Body of pancreas (tissue), 4 donors: Measurements from ENCODE around the gene PPIB. TPM values are rescaled to one million over a fixed set of nuclear protein-coding genes. Genes with fewer than 3 reads are reported as not detected.

Source experiments
- ATAC-seq: fragments of 150-250 bp; one replicate; pipeline ENCODE4 v1.9.1; 2016
- DNase-seq, 4 donors: peaks; one replicate each; pipeline ENCODE4 v3.0.0-alpha.2; 2019
- H3K27ac ChIP-seq, 4 donors: fragments of 200-600 bp; sonication (generic); 1 replicate in 3 of 4; 2 replicates in 1 of 4; pipeline versions ENCODE4 v1.5.1 to v1.6.1; 2016 to 2019; ENCODE audit warnings: mild to moderate bottlenecking in 1 of 4, mixed read lengths in 1 of 4, moderate library complexity in 1 of 4
- H3K27me3 ChIP-seq, 2 donors: fragments of 200-600 bp; sonication (generic); one replicate each; pipeline ENCODE4 v1.6.0; 2016; ENCODE audit warnings: mild to moderate bottlenecking in 1 of 2
- H3K36me3 ChIP-seq, 2 donors: fragments of 200-600 bp; sonication (generic); replicated peaks in 1 of 2; 2 replicates each; pipeline ENCODE4 v1.5.1; 2016; ENCODE audit warnings: low read depth in 2 of 2; ENCODE audit not compliant: insufficient read depth in 1 of 2
- H3K4me1 ChIP-seq: fragments of 200-600 bp; sonication (generic); one replicate; pipeline ENCODE4 v1.6.0; 2016
- H3K4me3 ChIP-seq, 2 donors: fragments of 200-600 bp; sonication (generic); 1 replicate in 1 of 2; 2 replicates in 1 of 2; pipeline ENCODE4 v1.5.1; 2016 to 2019
- H3K9me3 ChIP-seq, 3 donors: fragments of 200-600 bp; sonication (generic); 1 replicate in 2 of 3; 2 replicates in 1 of 3; pipeline ENCODE4 v1.5.1; 2016
- POLR2A ChIP-seq, 3 donors: fragments of 450-650 bp; IDR thresholded peaks; one replicate each; pipeline ENCODE4 v1.6.1; 2016; ENCODE audit warnings: antibody characterized with exemption in 3 of 3, mild to moderate bottlenecking in 2 of 3
- WGBS, 2 donors: methylation state at CpG; one replicate each; pipeline ENCODE4 v1.1.5; 2017; 5-methylcytosine and 5-hydroxymethylcytosine counted together
- intact Hi-C: fragments of 100-400 bp; cut with DNase I; formaldehyde crosslinking; loops from one replicate; pipeline ENCODE4 v1.15.1; 2023
- total RNA-seq, 2 donors: library from RNA; depleted of rRNA; stranded (reverse); fragments of >200 nt; gene quantifications; one replicate each; pipeline ENCODE4 v1.1.0, GENCODE V29; 2016
- TF ChIP-seq, protein P1 (sequence below), 7 experiments: fragments of 450-650 bp in 4 of 7; fragments of 200-600 bp in 3 of 7; sonication (generic) in 3 of 7; IDR thresholded peaks; one replicate each; pipeline ENCODE4 v1.5.1; 2016 to 2019; ENCODE audit warnings: antibody characterized with exemption in 7 of 7

Gene PPIB
- total RNA-seq, 2 donors from 2014 or later, result 159 to 1,343 TPM

DNA sequence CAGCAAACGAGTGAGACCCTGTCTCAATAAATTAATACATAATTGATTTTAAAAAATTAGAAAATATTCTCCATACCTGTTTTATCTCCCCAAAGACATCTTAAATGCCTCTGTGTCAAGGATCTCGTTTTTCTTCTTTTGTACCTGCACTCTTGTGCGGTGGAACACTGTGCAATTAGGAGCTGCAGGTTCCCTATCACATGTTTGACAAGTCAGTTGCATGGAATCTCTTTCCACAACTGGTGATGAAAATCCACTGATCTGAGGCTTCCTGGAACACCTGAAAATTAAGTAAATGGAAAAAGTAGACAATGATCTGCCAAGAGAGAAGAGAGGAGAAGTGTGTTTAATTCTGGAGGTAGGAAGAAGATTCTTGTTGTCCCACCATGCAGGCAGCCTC is 14.2 kb downstream of the PPIB start:
- no peaks in the 10 kb centered on the region for H3K9me3 ChIP-seq
- TF ChIP-seq POLR2A (IDR thresholded peaks at IDR 0.05), result no peak
- TF ChIP-seq, protein P1, sequence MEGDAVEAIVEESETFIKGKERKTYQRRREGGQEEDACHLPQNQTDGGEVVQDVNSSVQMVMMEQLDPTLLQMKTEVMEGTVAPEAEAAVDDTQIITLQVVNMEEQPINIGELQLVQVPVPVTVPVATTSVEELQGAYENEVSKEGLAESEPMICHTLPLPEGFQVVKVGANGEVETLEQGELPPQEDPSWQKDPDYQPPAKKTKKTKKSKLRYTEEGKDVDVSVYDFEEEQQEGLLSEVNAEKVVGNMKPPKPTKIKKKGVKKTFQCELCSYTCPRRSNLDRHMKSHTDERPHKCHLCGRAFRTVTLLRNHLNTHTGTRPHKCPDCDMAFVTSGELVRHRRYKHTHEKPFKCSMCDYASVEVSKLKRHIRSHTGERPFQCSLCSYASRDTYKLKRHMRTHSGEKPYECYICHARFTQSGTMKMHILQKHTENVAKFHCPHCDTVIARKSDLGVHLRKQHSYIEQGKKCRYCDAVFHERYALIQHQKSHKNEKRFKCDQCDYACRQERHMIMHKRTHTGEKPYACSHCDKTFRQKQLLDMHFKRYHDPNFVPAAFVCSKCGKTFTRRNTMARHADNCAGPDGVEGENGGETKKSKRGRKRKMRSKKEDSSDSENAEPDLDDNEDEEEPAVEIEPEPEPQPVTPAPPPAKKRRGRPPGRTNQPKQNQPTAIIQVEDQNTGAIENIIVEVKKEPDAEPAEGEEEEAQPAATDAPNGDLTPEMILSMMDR (IDR thresholded peaks at IDR 0.05), result no peak
- no peaks in the 10 kb centered on the region for H3K27me3 ChIP-seq
- H3K27ac ChIP-seq, result no peak overlapping the region
- WGBS, 2 donors, result 64 to 69% methylated on average over 3 of the region's 3 CpGs
- no peaks in the 10 kb centered on the region for H3K36me3 ChIP-seq
- H3K4me1 ChIP-seq, result peaks cover 28% of the 10 kb centered on the region
- intact Hi-C loops, result no loop called here
- no peak overlapping the region for H3K4me3 ChIP-seq
- DNase-seq (no peak), ATAC-seq (no peak)

DNA sequence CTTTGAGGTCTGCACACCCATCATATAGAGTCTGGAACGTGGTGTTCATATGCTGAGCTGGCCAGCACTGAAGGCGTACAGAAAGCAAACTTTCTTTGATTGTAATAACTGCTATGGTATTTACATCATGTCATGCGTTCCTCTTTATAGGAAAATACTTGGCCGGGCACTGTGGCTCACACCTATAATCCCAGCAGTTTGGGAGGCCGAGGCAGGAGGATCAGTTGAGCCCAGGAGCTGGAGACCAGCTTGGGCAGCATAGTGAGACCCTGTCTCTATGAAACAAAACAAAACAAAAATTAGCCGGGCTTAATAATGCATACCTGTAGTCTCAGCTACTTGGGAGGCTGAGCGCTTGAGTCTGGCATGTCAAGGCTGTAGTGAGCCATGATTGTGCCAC is 14.7 kb downstream of the PPIB start:
- H3K36me3 ChIP-seq, result no peaks in the 10 kb centered on the region
- WGBS, 2 donors, result 84 to 85% methylated on average over 7 of the region's 7 CpGs
- peaks cover 25% of the 10 kb centered on the region for H3K4me1 ChIP-seq
- H3K27me3 ChIP-seq, result no peaks in the 10 kb centered on the region
- H3K27ac ChIP-seq, result no peak overlapping the region
- no peak for TF ChIP-seq POLR2A (IDR thresholded peaks at IDR 0.05)
- TF ChIP-seq, protein P1 (IDR thresholded peaks at IDR 0.05), result no peak
- no peaks in the 10 kb centered on the region for H3K9me3 ChIP-seq
- no peak for DNase-seq
- no peak for ATAC-seq
- intact Hi-C loops, result no loop called here
- no peak overlapping the region for H3K4me3 ChIP-seq

- intact Hi-C loops, result no loop called here
These were observed 15.7 kb downstream of the PPIB start for GRCh38 chr15:64146885-64147681.

GRCh38 chr15:64146520-64146884 is 16.3 kb downstream of the PPIB start:
- no peak for ATAC-seq
- Histone ChIP-seq H3K4me3 (no peak overlapping the region), H3K36me3 (no peaks in the 10 kb centered on the region), H3K27ac (no peak overlapping the region), H3K4me1 (peaks cover 9% of the 10 kb centered on the region), H3K9me3 (no peaks in the 10 kb centered on the region), H3K27me3 (no peaks in the 10 kb centered on the region)
- no peak for DNase-seq
- WGBS, 2 donors, result 86 to 91% methylated on average over 3 of the region's 3 CpGs
- intact Hi-C loops, result no loop called here
- TF ChIP-seq, protein P1 (IDR thresholded peaks at IDR 0.05), result no peak
- no peak for TF ChIP-seq POLR2A (IDR thresholded peaks at IDR 0.05)

More at GRCh38 chr15:64146885-64147681, 15.7 kb downstream of the PPIB start:
- Histone ChIP-seq H3K27me3 (no peaks in the 10 kb centered on the region), H3K4me3 (no peak overlapping the region), H3K36me3 (no peaks in the 10 kb centered on the region), H3K9me3 (no peaks in the 10 kb centered on the region), H3K4me1 (peaks cover 15% of the 10 kb centered on the region), H3K27ac (no peak overlapping the region)
- no peak for TF ChIP-seq POLR2A (IDR thresholded peaks at IDR 0.05)
- TF ChIP-seq, protein P1 (IDR thresholded peaks at IDR 0.05), result no peak
- DNase-seq (no peak), ATAC-seq (no peak)
- WGBS, 2 donors, result 69 to 74% methylated on average over 3 to 26 of the region's 26 CpGs

DNA sequence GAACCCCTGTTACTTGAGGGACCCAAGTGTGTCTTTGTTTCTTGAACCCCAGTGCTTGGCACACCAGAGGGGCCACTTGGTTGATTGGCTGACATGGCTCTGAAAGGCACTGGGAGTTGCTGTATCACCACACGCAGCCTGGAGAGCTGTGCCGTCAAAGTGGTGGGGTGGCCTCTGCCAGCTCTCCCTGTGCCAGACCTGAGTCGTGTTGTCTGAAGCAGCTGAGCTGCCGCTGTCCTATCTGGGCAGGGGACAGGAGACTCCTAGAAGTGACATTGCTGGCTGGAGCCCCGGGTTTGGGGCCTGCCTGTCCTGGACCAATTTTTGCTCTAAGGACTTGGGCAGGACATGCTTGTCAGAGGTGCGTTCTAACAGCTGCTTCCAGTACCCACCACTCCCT is 16.8 kb downstream of the PPIB start:
- Histone ChIP-seq H3K27ac (no peak overlapping the region), H3K4me1 (peaks cover 5% of the 10 kb centered on the region), H3K27me3 (no peaks in the 10 kb centered on the region), H3K9me3 (no peaks in the 10 kb centered on the region), H3K4me3 (no peak overlapping the region), H3K36me3 (peaks cover 0 to 1% of the 10 kb centered on the region in 2 donors)
- TF ChIP-seq, protein P1 (IDR thresholded peaks at IDR 0.05), result no peak
- no peak for TF ChIP-seq POLR2A (IDR thresholded peaks at IDR 0.05)
- DNase-seq (no peak), ATAC-seq (no peak)
- intact Hi-C loops, result no loop called here
- WGBS, 2 donors, result 82 to 91% methylated on average over 1 to 6 of the region's 6 CpGs
